ENCODE results near the gene CAPN5.

GRCh38 chr11:77037057-77037456, 29.7 kb upstream of the CAPN5 start:
- TF ChIP-seq POLR2AphosphoS5 (IDR thresholded peaks at IDR 0.05; ENCODE audit: low read depth) (no peak), REST (IDR thresholded peaks at IDR 0.05; ENCODE audit: unreplicated experiment) (no peak), EZH2phosphoT487 (IDR thresholded peaks at IDR 0.05; ENCODE audit: unreplicated experiment) (no peak), STAT1 (IDR thresholded peaks at IDR 0.05; ENCODE audit: unreplicated experiment) (no peak)
- TF ChIP-seq, protein P1, sequence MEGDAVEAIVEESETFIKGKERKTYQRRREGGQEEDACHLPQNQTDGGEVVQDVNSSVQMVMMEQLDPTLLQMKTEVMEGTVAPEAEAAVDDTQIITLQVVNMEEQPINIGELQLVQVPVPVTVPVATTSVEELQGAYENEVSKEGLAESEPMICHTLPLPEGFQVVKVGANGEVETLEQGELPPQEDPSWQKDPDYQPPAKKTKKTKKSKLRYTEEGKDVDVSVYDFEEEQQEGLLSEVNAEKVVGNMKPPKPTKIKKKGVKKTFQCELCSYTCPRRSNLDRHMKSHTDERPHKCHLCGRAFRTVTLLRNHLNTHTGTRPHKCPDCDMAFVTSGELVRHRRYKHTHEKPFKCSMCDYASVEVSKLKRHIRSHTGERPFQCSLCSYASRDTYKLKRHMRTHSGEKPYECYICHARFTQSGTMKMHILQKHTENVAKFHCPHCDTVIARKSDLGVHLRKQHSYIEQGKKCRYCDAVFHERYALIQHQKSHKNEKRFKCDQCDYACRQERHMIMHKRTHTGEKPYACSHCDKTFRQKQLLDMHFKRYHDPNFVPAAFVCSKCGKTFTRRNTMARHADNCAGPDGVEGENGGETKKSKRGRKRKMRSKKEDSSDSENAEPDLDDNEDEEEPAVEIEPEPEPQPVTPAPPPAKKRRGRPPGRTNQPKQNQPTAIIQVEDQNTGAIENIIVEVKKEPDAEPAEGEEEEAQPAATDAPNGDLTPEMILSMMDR (conservative IDR thresholded peaks at IDR 0.05; ENCODE audit: low read depth in 2 of 2), result no peak

Measured in GM23338 (cell line).